GM12891 (cell line): ENCODE results near the gene SNRPA.

Experiments
- DNase-seq: peaks from one replicate; pipeline ENCODE4 v3.0.0; 2011; ENCODE audit warnings: low spot score; ENCODE audit not compliant: insufficient read length
- FAIRE-seq: peaks from 2 replicates; lab custom pipeline; 2011; peaks lifted over from hg19 to GRCh38; lab: Jason Lieb, UNC
- PAX5 ChIP-seq: IDR thresholded peaks from 2 replicates; pipeline ENCODE4 v1.6.1; 2011; ENCODE audit warnings: low read length, moderate library complexity, mild to moderate bottlenecking; ENCODE audit not compliant: insufficient read depth, severe bottlenecking
- POLR2A ChIP-seq: IDR thresholded peaks from 2 replicates; pipeline ENCODE4 v1.6.1; 2011; ENCODE audit warnings: low read depth, low read length, control low read depth
- POLR2AphosphoS5 ChIP-seq: IDR thresholded peaks from 2 replicates; pipeline ENCODE4 v1.6.1; 2011; ENCODE audit warnings: low read depth, low read length, control low read depth
- POU2F2 ChIP-seq: IDR thresholded peaks from 2 replicates; pipeline ENCODE4 v1.6.1; 2011; ENCODE audit warnings: low read depth, mild to moderate bottlenecking, control low read depth, low read length, moderate library complexity
- SPI1 ChIP-seq: IDR thresholded peaks from 2 replicates; pipeline ENCODE4 v1.6.1; 2011; ENCODE audit warnings: low read depth, low read length, control low read depth
- TAF1 ChIP-seq: IDR thresholded peaks from 2 replicates; pipeline ENCODE4 v1.6.1; 2011; ENCODE audit warnings: low read depth, low read length, control low read depth

The SNRPA gene

DNA sequence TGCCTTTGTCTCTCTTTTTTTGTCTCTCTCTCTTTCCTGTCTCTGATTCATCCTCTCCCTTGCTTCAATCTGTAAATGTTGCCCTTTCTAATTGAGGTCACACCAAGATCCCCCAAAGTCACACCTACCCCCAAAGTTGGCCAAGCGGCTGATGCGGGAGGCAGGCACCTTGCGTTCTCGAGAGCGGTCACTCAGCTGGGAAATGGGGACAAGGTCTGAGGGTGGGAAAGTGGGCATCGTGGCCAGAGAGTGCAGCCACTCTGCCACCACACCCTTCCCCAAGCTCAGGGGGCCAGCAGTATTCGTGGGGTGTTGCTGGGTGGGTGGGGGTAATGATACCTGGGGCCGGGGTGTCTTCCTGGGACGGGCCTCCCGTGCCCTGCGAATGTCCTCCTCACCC, 37.1 kb upstream of the SNRPA start:
- TF ChIP-seq POLR2A, result no peak
- no peak for TF ChIP-seq SPI1
- TF ChIP-seq POU2F2, result no peak
- no peak for TF ChIP-seq TAF1
- no peak for TF ChIP-seq POLR2AphosphoS5
- no peak for TF ChIP-seq PAX5
- FAIRE-seq (no peak), DNase-seq (no peak)

DNA sequence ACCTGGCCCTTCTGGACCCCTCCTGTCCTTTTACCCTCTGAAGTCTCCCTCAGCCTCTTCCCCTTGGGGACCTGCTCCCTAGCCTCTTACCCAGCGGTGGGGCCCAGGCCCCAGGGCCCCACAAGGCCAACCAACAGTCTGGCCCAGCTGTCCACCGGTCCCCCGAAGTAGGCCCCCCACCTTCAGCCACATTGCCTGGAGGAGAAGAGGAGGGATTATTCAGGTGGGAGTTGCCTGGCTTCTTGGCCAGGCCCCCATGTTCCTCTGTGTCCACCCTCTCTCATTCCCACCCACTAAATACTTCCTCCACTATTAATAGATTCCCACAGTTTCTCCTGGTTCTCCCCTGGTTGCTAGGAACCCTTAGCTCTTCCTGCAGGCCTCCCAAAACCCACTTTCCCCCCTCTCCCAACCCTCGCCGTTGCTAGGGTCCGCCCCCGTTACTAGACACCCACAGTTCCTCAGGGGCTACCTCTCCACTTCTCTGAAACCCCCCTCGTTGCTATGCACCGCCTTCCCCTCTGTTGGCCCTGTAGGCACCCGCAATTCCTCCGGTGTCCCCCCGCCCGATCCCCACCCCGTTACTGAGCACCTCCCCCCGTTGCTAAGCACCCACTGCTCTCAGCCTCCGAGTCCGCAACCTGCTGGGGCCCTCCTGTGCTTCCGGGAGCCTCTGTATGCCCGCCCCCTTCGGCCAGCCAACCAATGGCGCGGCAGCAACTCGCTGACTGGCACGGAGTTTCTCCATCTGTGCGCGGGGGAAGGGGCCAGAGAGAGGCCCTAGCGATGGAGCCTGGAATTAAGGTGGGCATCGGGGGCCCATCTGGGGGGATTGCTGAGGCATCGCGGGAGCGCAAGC, 36.3 kb upstream of the SNRPA start:
- FAIRE-seq, result peak; percentile 92

DNA sequence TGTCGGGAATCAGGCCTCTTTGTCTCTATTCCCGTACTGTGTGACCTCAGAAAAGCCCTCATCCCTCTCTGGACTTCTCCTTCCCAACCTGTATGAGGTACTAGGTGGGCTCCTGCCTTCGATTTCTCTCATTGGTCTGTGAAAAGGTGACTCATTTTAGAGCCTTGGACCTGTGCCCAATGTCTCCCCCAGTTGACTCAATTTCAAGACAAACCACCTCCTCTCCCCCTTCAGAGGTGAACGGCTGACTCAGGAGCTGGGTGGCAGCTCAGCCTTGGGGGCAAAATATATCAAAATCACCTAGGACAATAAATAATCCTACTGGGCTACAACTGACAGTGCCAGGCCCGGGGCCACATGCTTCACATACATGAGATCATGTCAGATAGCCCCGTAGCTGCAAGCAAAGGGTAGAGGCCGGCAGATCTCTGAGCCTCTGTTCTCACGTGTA, 34.9 kb upstream of the SNRPA start:
- FAIRE-seq (peak; percentile 47), DNase-seq (no peak)
- TF ChIP-seq POLR2AphosphoS5 (no peak), TAF1 (0 out of 2 replicates have a peak, but pooled peaks have one; percentile 15), POLR2A (no peak)

More for the DNA sequence above, 36.3 kb upstream of the SNRPA start:
- peak; percentile 93 for DNase-seq
- TF ChIP-seq PAX5 (no peak), SPI1 (peak; percentile 8; the same call in 1 of the 2 replicates)

DNA sequence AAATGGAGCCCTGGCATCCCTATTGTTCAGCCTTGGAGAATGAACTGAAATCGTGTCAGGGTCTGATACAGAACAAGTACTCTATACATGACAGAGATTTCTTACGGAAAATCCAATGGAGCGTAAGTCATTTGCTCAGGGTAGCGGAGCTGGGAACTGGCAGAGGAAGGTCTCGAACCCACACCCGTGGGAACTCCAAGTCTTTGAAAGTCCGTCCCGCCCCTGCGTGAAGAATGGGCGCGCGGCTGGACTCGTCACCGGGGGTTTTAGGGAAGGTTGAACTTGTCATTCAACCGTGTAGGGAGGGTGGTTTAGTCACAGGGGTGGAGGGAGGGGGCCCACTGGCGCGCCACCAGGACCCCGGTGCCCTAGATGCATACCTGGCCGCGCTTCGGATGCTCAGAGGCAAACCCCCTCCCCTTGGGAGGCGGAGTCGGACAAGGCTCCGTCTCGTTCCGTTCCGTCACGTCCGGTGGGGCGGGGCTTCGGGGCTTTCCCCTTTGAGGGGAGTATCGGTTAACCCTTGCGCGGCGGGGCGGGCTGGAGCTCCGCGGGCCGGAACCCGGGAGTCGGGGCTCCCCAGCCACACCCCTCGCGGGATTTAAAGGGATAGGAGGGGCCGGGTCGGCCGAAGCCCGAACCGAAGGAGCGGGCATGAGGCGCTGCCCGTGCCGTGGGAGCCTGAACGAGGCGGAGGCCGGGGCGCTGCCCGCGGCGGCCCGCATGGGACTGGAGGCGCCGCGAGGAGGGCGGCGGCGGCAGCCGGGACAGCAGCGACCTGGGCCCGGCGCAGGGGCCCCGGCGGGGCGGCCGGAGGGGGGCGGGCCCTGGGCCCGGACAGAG, 34.3 kb upstream of the SNRPA start, which contains the start of the genes COQ8B and ITPKC:
Gene COQ8B, minus strand, starts transcription at position 405 of the 843 bp plus-strand sequence. CDS start 2,254 bp downstream, outside the sequence.
Gene ITPKC, plus strand, starts transcription at position 631 of the 843 bp plus-strand sequence. Its CDS starts 24 bp downstream, at position 655.
- DNase-seq, result peak; percentile 97
- FAIRE-seq, result peak; percentile 94
- TF ChIP-seq SPI1 (no peak), POLR2A (no peak), POU2F2 (0 out of 2 replicates have a peak, but pooled peaks have one; percentile 34), POLR2AphosphoS5 (no peak)

DNA sequence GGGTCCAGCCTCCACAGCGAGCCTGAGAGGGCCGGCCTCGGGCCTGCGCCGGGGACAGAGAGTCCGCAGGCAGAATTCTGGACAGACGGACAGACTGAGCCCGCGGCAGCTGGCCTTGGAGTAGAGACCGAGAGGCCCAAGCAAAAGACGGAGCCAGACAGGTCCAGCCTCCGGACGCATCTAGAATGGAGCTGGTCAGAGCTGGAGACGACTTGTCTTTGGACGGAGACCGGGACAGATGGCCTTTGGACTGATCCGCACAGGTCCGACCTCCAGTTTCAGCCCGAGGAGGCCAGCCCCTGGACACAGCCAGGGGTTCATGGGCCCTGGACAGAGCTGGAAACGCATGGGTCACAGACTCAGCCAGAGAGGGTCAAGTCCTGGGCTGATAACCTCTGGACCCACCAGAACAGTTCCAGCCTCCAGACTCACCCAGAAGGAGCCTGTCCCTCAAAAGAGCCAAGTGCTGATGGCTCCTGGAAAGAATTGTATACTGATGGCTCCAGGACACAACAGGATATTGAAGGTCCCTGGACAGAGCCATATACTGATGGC, 33.6 kb upstream of the SNRPA start:
- no peak for FAIRE-seq
- TF ChIP-seq TAF1, result 0 out of 2 replicates have a peak, but pooled peaks have one; percentile 12
- no peak for TF ChIP-seq POLR2A

DNA sequence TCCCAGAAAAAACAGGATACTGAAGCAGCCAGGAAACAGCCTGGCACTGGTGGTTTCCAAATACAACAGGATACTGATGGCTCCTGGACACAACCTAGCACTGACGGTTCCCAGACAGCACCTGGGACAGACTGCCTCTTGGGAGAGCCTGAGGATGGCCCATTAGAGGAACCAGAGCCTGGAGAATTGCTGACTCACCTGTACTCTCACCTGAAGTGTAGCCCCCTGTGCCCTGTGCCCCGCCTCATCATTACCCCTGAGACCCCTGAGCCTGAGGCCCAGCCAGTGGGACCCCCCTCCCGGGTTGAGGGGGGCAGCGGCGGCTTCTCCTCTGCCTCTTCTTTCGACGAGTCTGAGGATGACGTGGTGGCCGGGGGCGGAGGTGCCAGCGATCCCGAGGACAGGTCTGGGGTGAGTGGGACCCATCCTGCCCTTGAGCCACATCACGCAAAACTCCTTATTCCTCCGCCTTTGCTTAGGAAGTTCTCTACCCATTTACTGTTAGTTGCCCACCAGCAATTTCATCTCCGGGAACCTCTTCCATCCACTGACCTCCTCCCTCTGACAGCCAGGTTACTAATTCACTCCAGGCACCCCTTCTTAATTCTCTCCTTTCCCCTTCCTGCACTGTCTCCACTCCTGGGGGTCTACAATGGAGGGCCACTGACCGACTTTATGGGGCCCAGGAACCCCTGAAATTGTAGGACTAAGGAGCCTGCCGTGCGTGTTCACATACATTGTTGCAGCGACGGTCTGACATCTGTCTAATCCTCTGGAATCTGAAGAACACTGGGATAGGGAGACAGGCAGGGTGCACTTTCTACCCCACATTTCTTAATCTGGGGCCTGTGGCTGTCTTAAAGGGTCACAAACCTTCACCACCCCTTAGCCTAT, 32.9 kb upstream of the SNRPA start:
- FAIRE-seq (no peak), DNase-seq (no peak)

More for the DNA sequence above, 33.6 kb upstream of the SNRPA start:
- no peak for DNase-seq

DNA sequence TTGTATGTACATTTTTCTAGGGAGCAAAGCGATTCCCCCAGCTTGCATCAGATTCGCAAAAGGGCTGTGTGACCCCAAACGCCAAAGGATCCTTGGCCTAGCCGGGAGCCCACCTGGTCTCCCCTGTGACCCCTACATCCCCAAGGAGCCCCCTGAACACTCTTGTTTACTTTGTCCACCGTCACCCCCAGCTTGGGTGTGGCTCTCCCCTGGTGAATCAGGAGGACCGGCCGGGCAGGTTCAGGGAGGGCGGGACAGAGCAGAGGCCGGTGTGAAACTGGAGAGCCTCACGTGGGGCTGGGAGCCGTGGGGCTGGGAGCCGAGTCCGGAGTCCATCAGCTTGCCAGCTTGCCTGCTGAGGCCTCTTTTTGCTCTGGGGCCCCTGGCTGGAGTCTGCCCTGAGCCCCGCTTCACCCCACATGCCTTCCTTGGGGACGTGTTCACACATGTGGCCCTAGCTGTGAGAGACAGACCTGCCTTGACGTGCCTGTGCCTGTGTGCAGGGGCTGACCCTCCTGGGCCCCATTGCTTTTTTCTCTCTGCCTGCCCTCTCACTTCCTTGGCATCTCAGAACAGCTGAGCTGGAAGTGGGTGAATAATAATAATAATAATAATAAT, 32.1 kb upstream of the SNRPA start:
- FAIRE-seq, result peak; percentile 9
- TF ChIP-seq POLR2AphosphoS5 (no peak), SPI1 (no peak), POLR2A (no peak), POU2F2 (no peak), PAX5 (no peak), TAF1 (no peak)
- DNase-seq, result no peak

More for the DNA sequence above, 32.9 kb upstream of the SNRPA start:
- TF ChIP-seq SPI1 (no peak), PAX5 (no peak)

DNA sequence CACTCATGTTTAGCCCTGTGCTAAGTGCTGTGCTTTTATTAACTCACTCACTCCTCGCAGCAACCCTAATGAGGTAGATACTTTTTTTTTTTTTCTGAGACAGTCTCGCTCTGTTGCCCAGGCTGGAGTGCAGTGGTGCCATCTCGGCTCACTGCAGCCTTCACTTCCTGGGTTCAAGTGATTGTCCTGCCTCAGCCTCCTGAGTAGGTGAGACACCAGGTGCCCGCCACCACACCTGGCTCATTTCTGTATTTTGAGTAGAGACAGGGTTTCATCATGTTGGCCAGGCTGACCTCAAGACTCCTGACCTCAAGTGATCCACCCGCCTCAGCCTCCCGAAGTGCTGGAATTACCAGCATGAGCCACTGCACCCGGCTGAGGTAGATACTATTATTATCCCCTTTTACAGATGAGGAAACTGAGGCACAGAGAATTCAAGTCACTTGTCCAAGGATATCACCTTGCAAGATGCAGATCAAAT, 31.5 kb upstream of the SNRPA start:
- no peak for FAIRE-seq
- no peak for TF ChIP-seq TAF1
- no peak for TF ChIP-seq PAX5

DNA sequence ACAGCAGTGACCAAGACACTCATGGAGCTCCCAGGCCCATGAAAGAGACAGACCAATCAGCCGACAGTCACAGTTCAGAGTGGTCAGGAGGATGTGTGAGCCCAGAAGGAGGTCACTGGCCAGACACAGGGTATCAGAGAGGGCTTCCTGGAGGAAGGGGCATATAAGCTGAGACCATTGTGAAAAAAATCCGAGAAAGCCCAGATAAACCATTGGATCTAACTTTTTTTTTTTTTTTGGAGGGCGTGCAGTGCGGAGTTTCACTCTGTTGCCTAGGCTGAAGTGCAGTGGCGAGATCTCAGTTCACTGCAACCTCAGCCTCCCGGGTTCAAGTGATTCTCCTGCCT, 29.9 kb upstream of the SNRPA start:
- DNase-seq (no peak), FAIRE-seq (no peak)
- TF ChIP-seq POLR2A, result no peak
- no peak for TF ChIP-seq POLR2AphosphoS5
- no peak for TF ChIP-seq TAF1
- no peak for TF ChIP-seq SPI1
- TF ChIP-seq PAX5, result no peak
- no peak for TF ChIP-seq POU2F2

More for the DNA sequence above, 31.5 kb upstream of the SNRPA start:
- no peak for DNase-seq
